Effector CD4-positive, alpha-beta T cell (primary cell): ENCODE measurements around the gene GPR107.

Experiments used
- DNase-seq: peaks from one replicate; pipeline ENCODE4 v3.0.0-alpha.2; 2020

The GPR107 gene

DNA sequence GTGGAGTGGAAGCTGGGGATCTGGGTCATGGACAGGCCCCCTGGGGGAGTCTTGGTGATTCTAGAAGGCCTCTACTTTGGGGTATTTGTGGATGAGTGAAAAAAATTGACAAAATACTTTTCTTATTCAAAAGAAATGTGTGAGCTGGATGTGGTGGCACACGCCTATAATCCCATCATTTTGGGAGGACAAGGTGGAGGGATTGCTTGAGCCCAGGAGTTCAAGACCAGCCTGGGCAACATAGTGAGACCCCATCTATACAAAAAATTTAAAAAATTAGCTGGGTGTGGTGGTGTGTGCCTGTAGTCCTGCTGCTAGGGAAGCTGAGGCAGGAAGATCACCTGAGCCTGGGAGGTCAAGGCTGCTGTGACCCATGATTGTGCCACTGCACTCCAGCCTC lies 111.9 kb downstream of the GPR107 start:
- DNase-seq, result no peak

GRCh38 chr9:130166399-130166798 lies 112.7 kb downstream of the GPR107 start:
- no peak for DNase-seq

DNA sequence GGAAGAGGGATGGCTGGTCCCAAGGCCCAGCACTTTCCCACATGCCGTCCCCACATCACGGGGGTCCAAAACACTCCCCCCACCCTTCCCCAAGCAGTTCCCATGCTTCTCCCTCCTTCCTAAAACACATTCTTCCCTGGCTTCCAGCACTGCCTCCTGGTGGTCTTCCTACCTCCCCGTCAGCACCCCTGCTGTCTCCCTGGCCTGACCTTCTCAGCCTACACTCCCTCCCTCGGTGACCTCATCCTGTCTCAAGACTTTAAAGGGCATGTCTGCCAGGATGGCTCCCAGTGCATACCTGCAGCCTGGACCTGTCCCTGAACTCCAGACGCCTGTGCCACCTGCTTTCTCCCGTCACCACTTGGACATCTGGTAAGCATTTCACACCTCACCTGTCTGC lies 114.2 kb downstream of the GPR107 start:
- DNase-seq, result no peak

GRCh38 chr9:130171226-130172148 lies 117.8 kb downstream of the GPR107 start:
- no peak for DNase-seq

- no peak for DNase-seq
These were observed 118.6 kb downstream of the GPR107 start, which contains the start of gene NCS1 for GRCh38 chr9:130172161-130172857. Gene NCS1 (plus strand): TSS chr9:130172404. CDS start chr9:130172664, 260 bp downstream.

DNA sequence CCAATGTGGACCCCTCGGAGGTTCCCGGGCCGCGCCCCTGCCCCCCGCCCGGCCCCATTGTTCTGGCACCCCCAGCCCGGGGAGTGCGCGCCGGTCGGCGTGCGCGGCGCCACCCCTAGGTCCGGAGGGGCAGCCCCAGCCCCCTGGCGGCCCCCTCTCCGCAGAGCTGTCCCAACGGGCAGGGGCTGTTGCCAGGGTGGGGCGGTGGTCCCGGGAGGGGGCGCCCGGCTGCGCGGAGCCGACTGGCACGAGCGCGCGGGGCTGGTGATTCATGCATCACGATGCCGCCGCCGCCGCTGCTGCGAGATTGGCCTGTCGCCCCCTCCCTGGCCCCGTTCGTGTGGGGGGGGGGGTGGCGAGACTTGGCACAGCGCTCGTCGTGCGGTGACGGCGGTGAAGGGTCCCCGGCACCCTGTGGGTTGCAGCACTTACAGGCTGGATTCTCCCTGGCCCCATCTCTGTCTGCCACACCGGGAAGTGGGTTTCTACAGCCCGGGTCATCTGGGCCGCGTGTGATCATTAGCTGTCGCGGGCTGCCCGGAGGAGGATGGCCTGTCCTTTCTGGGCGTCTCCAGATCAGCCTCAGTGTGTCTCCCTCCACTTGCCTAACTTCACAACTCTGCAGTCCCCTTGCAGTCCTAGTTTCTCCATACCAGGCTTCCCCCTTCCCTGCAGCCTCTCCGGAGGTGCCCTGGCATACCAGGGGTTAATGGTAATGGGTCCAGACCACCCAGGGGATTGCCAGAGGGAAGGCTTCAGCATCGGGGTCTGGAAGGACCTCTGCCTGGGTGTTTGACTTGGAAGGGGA lies 119.4 kb downstream of the GPR107 start:
- peak; percentile 27 for DNase-seq

DNA sequence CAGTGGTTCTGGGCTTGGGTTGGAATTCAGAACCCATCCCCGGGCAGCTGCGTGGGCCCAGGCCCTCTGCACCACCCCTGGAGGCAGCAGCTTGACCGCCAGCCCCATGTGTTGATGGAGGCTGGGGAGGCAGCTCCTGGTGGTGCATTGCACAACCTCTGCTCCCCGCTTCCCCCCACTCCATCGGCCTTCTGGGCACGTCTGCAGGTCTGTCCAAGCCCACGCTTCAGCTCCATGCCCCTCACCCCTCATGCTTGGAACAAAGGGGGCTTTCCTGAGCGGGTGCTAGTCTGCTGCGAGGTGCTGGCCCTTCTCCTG lies 119.9 kb downstream of the GPR107 start:
- DNase-seq, result no peak

GRCh38 chr9:130174025-130174424 lies 120.3 kb downstream of the GPR107 start:
- DNase-seq, result no peak

DNA sequence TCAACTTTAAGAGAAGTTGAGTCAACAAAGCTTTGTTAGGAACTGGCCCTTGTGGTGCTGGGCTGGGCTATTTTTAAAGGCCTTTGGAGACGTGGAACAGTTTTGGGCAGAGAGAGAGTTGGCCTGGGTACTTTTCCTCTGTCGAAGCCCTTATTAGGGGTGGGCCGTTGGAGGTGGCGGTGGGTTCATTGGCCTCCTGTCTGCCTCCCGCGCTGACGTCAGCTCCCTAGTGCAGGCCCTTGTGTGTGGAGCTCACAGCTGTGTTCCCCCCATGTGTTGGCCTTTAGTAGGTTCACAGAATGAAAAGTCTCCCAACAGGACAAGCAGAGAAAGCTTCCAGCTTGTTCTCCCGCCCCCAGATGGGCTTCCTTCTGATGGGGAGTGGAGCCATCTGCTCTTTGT lies 121.2 kb downstream of the GPR107 start:
- no peak for DNase-seq

- DNase-seq, result no peak
These were observed 121.6 kb downstream of the GPR107 start for GRCh38 chr9:130175355-130175754.

- DNase-seq, result no peak
These were observed 123.1 kb downstream of the GPR107 start for GRCh38 chr9:130176760-130177159.

DNA sequence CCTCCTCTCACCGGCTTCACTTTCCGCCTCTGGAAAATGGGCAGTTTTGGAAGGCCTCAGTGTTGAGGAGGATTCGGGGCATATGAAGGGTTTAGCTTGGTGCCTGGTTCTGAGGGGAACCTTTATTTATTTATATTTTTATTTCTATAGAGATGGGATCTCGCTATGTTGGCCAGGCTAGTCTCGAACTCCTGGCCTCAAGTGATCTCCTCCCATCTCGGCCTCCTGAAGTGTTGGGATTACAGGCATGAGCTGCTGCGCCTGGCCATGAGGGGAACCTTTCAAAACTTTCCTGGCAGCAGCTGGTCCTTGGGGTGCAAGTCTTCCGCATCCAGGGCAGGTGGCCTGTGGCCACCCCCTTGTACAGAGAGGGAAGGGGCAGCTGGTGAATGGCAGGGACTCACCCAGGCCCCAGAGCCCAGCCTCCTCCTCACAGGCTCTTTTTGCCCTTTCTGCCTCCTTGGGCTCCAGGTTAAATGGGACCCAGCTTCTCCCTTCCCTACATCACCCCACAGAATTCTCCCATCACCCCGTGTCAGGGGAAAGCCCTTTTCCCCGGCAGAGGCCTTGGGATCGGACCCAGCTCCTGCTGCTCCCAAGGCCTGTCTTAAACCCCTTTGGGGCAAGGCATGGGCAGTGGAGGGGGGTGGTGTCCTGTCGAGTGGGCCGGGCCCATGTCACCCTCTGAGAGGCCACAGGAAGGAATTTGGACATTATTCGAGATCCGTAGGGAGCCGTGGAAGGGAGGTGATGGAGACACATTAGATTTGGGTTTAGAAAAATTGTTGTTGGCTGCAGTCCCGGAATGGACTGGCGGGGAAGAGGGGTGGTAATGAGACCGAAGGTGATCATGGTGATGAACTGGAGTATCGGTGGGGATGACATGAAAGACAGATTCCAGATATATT lies 124.4 kb downstream of the GPR107 start:
- DNase-seq, result no peak

DNA sequence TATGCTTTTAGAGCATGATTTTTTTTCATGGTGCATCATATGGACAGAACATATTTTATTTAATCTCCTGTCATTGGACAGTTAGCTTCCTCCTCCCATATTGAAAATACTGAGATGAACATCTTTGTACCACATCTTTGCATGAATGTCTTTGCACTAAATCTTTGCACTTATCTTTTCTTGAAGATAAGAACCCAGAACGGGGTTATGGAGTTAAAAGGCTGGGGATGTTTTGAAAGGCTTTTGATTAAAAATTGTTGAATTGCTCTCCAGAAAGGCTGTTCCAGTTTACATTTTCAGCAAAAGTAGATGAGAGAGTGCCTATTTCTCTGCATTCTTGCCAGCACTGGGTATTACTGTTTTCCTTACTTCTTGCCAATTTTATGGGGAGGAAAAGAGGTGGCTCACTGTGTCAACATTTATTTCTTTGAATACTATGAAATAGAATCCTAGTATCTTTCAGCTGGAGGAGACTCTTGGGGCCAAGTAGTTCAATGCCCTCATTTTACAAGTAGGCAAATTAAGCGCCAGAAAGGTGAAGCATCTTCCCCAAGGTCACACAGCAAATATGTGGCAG lies 125.7 kb downstream of the GPR107 start:
- no peak for DNase-seq

DNA sequence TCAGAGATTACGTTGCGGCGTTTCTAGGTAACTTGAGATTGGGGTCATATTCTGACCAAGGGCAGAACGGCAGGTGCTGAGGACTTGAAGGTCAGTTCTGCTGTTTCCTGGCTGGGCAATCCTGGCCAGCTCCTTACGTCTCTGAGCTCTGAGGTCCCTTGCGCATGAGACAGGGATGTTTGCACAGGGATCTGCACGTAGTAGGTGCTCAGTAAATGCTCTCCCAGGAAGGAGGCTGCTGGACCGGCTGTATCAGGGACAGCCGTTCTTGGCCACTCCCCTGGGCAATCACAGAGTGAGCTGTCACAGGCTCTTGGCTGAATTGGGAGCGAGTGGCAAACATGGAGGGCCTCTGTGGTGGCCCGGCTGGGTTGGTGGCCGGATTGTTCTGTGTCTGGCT lies 126.8 kb downstream of the GPR107 start:
- no peak for DNase-seq

DNA sequence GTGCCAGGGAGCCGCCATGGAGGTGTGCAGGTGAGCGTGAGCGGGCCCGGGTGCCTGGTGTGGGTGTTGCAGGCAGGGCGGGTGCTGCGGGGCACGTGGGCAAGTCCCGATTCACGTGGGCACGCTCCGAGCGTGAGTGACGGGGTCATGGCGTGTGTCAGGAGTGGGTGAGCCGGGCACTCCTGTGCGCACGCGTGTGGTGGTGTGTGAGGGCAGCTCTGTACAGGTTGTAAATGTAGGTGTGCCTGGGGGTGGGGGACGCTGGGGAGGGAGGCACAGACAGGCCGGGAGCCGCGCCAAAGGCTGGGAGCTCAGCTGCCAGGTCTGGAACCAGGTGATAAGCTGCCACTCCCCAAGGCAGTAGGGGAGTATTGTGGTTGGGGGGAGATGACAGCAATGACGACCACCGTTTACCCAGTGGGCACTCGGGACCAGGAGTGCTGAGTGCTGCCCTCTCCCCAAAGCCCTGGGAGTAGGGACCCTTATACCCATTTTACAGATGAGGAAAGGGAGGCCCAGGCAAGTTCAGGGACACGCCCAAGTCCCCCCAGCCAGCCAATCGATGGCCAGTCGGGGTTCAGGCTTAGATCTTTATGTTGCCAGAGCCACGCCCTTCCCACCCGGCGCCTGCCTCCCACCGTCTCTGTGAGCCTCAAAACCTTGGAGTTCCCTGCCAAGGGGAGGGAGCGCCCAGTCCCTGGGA lies 128.1 kb downstream of the GPR107 start:
- no peak for DNase-seq

GRCh38 chr9:130182381-130182909 lies 128.7 kb downstream of the GPR107 start:
- no peak for DNase-seq

- DNase-seq, result no peak
These were observed 129.5 kb downstream of the GPR107 start for GRCh38 chr9:130183133-130183762.

- no peak for DNase-seq
These were observed 131.3 kb downstream of the GPR107 start for GRCh38 chr9:130185017-130185416.

- DNase-seq, result no peak
These were observed 131.9 kb downstream of the GPR107 start for GRCh38 chr9:130185490-130186031.

- DNase-seq, result no peak
These were observed 132.3 kb downstream of the GPR107 start for GRCh38 chr9:130186051-130186450.
